CD4-positive, alpha-beta T cell (primary cell): ENCODE results near the gene ZBTB20. TPM values are rescaled to one million over a fixed set of nuclear protein-coding genes. Genes with fewer than 3 reads are reported as not detected.

Source experiments
- ATAC-seq: fragments of 200-7000 bp; cut with Tn5 transposase; one replicate; pipeline ENCODE4 v1.10.0; 2022; ENCODE audit warnings: mild to moderate bottlenecking; ENCODE audit not compliant: poor library complexity
- CTCF ChIA-PET: fragments of 350-600 bp; sonication (Branson Sonifier 250); formaldehyde crosslinking; loops from one replicate; lab custom pipeline; 2021; ENCODE audit warnings: antibody characterized with exemption, inconsistent platforms; lab: Charles Lee
- POLR2A ChIA-PET: fragments of 350-600 bp; sonication (Branson Sonifier 250); formaldehyde crosslinking; loops from one replicate; lab custom pipeline; 2021; ENCODE audit warnings: antibody characterized with exemption, inconsistent platforms; lab: Charles Lee
- DNase-seq, 14 experiments: peaks; one replicate each; pipeline ENCODE4 v3.0.0-alpha.2; 2013 to 2020; ENCODE audit warnings: mixed read lengths in 2 of 14
- H3K27ac ChIP-seq, 2 donors: one replicate each; pipeline versions ENCODE4 v1.5.1 to v1.7.0; 2013; ENCODE audit warnings: low read length in 2 of 2, low read depth in 1 of 2, mild to moderate bottlenecking in 1 of 2
- H3K27me3 ChIP-seq, 2 experiments: 1 replicate in 1 of 2; 2 replicates in 1 of 2; pipeline versions ENCODE4 v1.6.1 to v1.7.0; 2013; ENCODE audit warnings: low read length in 2 of 2, control low read depth in 1 of 2, mild to moderate bottlenecking in 1 of 2, moderate library complexity in 1 of 2; ENCODE audit not compliant: insufficient read depth in 2 of 2, control insufficient read depth in 1 of 2
- H3K36me3 ChIP-seq: one replicate; pipeline ENCODE4 v1.6.1; 2013; ENCODE audit warnings: low read length, control low read depth; ENCODE audit not compliant: insufficient read depth
- H3K4me1 ChIP-seq: one replicate; pipeline ENCODE4 v1.6.1; 2013; ENCODE audit warnings: low read length, control low read depth; ENCODE audit not compliant: insufficient read depth
- H3K4me3 ChIP-seq: one replicate; pipeline ENCODE4 v1.5.1; 2013; ENCODE audit warnings: mild to moderate bottlenecking, low read length, moderate library complexity
- H3K9me3 ChIP-seq, 2 experiments: 1 replicate in 1 of 2; 2 replicates in 1 of 2; pipeline versions ENCODE4 v1.6.1 to v1.7.0; 2013; ENCODE audit warnings: low read length in 2 of 2, mild to moderate bottlenecking in 2 of 2, control low read depth in 1 of 2, moderate library complexity in 1 of 2; ENCODE audit not compliant: control insufficient read depth in 1 of 2, insufficient read depth in 1 of 2
- H3K27ac Mint-ChIP-seq: one replicate; pipeline ENCODE4 v1.8.0; 2020; ENCODE audit warnings: mixed read lengths
- H3K27me3 Mint-ChIP-seq: one replicate; pipeline ENCODE4 v1.8.0; 2021; ENCODE audit warnings: mixed read lengths
- H3K36me3 Mint-ChIP-seq: one replicate; pipeline ENCODE4 v1.8.0; 2021; ENCODE audit warnings: low read depth, mixed read lengths
- H3K4me1 Mint-ChIP-seq: one replicate; pipeline ENCODE4 v1.8.0; 2021; ENCODE audit warnings: low read depth, mixed read lengths
- H3K4me3 Mint-ChIP-seq: one replicate; pipeline ENCODE4 v1.8.0; 2020; ENCODE audit warnings: mild to moderate bottlenecking, mixed read lengths
- H3K9me3 Mint-ChIP-seq: one replicate; pipeline ENCODE4 v1.8.0; 2020; ENCODE audit warnings: mixed read lengths
- CTCF ChIP-seq: fragments of 200-600 bp; IDR thresholded peaks from one replicate; pipeline ENCODE4 v1.8.0; 2022; ENCODE audit warnings: antibody characterized with exemption, mild to moderate bottlenecking
- intact Hi-C, 2 experiments: fragments of 100-400 bp; cut with DNase I in 1 of 2; cut with micrococcal nuclease in 1 of 2; formaldehyde crosslinking; loops; one replicate each; pipeline versions ENCODE4 v1.15.1 to v1.9.0; 2023 to 2025; cut with DNase I, micrococcal nuclease
- total RNA-seq, 174 experiments: library from RNA in 2 of 174; stranded (reverse) in 2 of 174; gene quantifications; one replicate each; pipeline ENCODE4 v1.2.3 and lab custom pipeline; 2021 to 2026

Gene ZBTB20
- total RNA-seq, 2 experiments from 2014 or later, result 41.6 to 47.4 TPM

- TF ChIP-seq CTCF, result no peak
- no peaks in the 10 kb centered on the region for H3K27me3 Mint-ChIP-seq
- ChIA-PET CTCF (interaction anchor here (0.8 to 2.8 kb wide), 6 partner anchors 15 to 620 kb away, joined by 3 to 14 read pairs (median 8); no protein-coding TSS in a partner anchor), POLR2A (interaction anchor here (0.5 to 5.2 kb wide), 14 partner anchors 9 to 950 kb away, joined by 3 to 188 read pairs (median 4); partner anchors contain the start of gene ZBTB20)
- Histone ChIP-seq H3K4me3 (no peak overlapping the region), H3K27ac (peak overlapping the region; percentile 14 to 35), H3K27me3 (no peaks in the 10 kb centered on the region), H3K4me1 (peaks cover 25% of the 10 kb centered on the region), H3K36me3 (no peaks in the 10 kb centered on the region), H3K9me3 (no peaks in the 10 kb centered on the region)
- H3K36me3 Mint-ChIP-seq, result no peaks in the 10 kb centered on the region
- no peaks in the 10 kb centered on the region for H3K9me3 Mint-ChIP-seq
- DNase-seq (peak in 4 of 14 experiments; percentile 15 to 63 (median 22)), ATAC-seq (no peak)
- peak overlapping the region; percentile 87 for H3K27ac Mint-ChIP-seq
- H3K4me3 Mint-ChIP-seq, result no peak overlapping the region
- H3K4me1 Mint-ChIP-seq, result peaks cover 40% of the 10 kb centered on the region
- intact Hi-C loops, result loop anchor here (1.0 to 10.0 kb wide), 7 partner anchors 16 to 782 kb away; partner anchors contain the start of gene ZBTB20 (in 1 of the 2)
Observed at GRCh38 chr3:115164374-115165221, 17.5 kb upstream of the ZBTB20 start.

GRCh38 chr3:115162759-115163158, 15.7 kb upstream of the ZBTB20 start:
- H3K27ac ChIP-seq, result no peak overlapping the region
- Mint-ChIP-seq H3K4me3 (no peak overlapping the region), H3K4me1 (peaks cover 40% of the 10 kb centered on the region), H3K27ac (peak overlapping the region; percentile 87), H3K9me3 (no peaks in the 10 kb centered on the region), H3K27me3 (no peaks in the 10 kb centered on the region), H3K36me3 (no peaks in the 10 kb centered on the region)
- no peak overlapping the region for H3K4me3 ChIP-seq
- ChIA-PET CTCF (interaction anchor here (0.9 to 1.2 kb wide), 2 partner anchors 79 to 622 kb away, joined by 3 to 6 read pairs; no protein-coding TSS in a partner anchor), POLR2A (interaction anchor here (5.2 kb wide), 1 partner anchor 16 kb away, joined by 188 read pairs; the partner anchor contains the start of gene ZBTB20)
- H3K36me3 ChIP-seq, result no peaks in the 10 kb centered on the region
- no peaks in the 10 kb centered on the region for H3K27me3 ChIP-seq
- intact Hi-C loops, result loop anchor here in 1 of 2 experiments (10.0 kb wide), 1 partner anchor 532 kb away; no protein-coding TSS in a partner anchor
- ATAC-seq (no peak), DNase-seq (no peak)
- TF ChIP-seq CTCF, result no peak
- peaks cover 25% of the 10 kb centered on the region for H3K4me1 ChIP-seq
- H3K9me3 ChIP-seq, result peaks cover 0 to 3% of the 10 kb centered on the region in 2 experiments

DNA sequence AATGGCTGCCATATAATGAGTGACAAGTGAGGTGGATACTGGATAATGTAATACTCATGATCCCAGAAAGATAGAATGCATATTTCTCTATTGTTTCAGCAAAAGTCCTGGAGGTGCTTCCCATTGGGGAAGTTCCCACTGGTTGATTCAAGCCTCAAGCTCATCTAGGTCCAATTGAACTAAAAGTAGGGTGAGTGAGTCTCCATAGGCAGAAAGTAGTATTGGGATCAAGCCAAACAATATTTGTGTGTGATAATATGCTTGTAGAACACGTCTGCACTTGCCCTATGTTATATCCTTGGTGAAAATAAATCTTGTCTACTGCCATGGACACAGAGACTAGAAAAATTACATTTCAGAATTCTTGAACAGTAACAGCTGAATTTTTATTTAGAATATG, 14.8 kb upstream of the ZBTB20 start:
- no peaks in the 10 kb centered on the region for H3K27me3 ChIP-seq
- Mint-ChIP-seq H3K27me3 (no peaks in the 10 kb centered on the region), H3K36me3 (no peaks in the 10 kb centered on the region), H3K9me3 (no peaks in the 10 kb centered on the region), H3K27ac (no peak overlapping the region), H3K4me3 (no peak overlapping the region), H3K4me1 (peaks cover 40% of the 10 kb centered on the region)
- DNase-seq, result no peak
- TF ChIP-seq CTCF, result no peak
- ATAC-seq, result no peak
- ChIA-PET POLR2A (interaction anchor here (0.7 to 1.2 kb wide), 2 partner anchors 14 kb away, joined by 4 read pairs; no protein-coding TSS in a partner anchor), CTCF (no interaction called here)
- H3K4me1 ChIP-seq, result peaks cover 25% of the 10 kb centered on the region
- H3K4me3 ChIP-seq, result no peak overlapping the region
- intact Hi-C loops, result loop anchor here in 1 of 2 experiments (10.0 kb wide), 1 partner anchor 533 kb away; no protein-coding TSS in a partner anchor
- no peak overlapping the region for H3K27ac ChIP-seq
- no peaks in the 10 kb centered on the region for H3K36me3 ChIP-seq
- H3K9me3 ChIP-seq, result peaks cover 0 to 3% of the 10 kb centered on the region in 2 experiments
